HEK293 (cell line): Measurements from ENCODE around the gene LGALS13.
A peak's percentile ranks its signal among the peaks of the same experiment; 100 is the strongest.

Experiments
- CTCF ChIA-PET: fragments of 350-600 bp; formaldehyde crosslinking; extraction: SDS; loops from one replicate; lab custom pipeline; 2021; ENCODE audit warnings: antibody characterized with exemption; lab: Yijun Ruan, JAX
- POLR2A ChIA-PET: fragments of 300-600 bp; formaldehyde crosslinking; extraction: SDS; loops from one replicate; lab custom pipeline; 2020; ENCODE audit warnings: antibody characterized with exemption, inconsistent platforms; lab: Yijun Ruan, JAX
- H3K27ac ChIP-seq: fragments of 200-500 bp; sonication (Bioruptor generic); 2 replicates; pipeline ENCODE4 v1.5.1; 2014; ENCODE audit warnings: low read depth, low read length, control low read depth, inconsistent platforms; ENCODE audit errors: extremely low read depth
- H3K36me3 ChIP-seq, 2 experiments: fragments of 200-500 bp in 1 of 2; sonication (Bioruptor generic) in 1 of 2; 1 replicate in 1 of 2; 2 replicates in 1 of 2; pipeline ENCODE4 v1.5.1; 2014 to 2017; ENCODE audit warnings: inconsistent platforms in 2 of 2, low read length in 2 of 2; ENCODE audit not compliant: control insufficient read depth in 2 of 2, insufficient read depth in 1 of 2
- H3K4me1 ChIP-seq: fragments of 200-500 bp; sonication (Bioruptor generic); 2 replicates; pipeline ENCODE4 v1.5.1; 2014; ENCODE audit warnings: mild to moderate bottlenecking, low read length, inconsistent platforms; ENCODE audit not compliant: control insufficient read depth, insufficient read depth
- H3K4me3 ChIP-seq: 2 replicates; pipeline ENCODE4 v1.5.1; 2011; ENCODE audit warnings: low read depth, mild to moderate bottlenecking, control low read depth, low read length, moderate library complexity
- H3K9me3 ChIP-seq: fragments of 200-500 bp; sonication (Bioruptor generic); 2 replicates; pipeline ENCODE4 v1.5.1; 2014; ENCODE audit warnings: low read depth, low read length, inconsistent platforms; ENCODE audit not compliant: control insufficient read depth, insufficient read depth
- BCL11A ChIP-seq: fragments of 450-650 bp; formaldehyde crosslinking; IDR thresholded peaks from 2 replicates; pipeline ENCODE4 v1.5.1; 2016; ENCODE audit warnings: low read depth, missing biosample characterization, missing genetic modification characterization
- GLIS2 ChIP-seq: fragments of 450-650 bp; formaldehyde crosslinking; IDR thresholded peaks from 2 replicates; pipeline ENCODE4 v1.5.1; 2016; ENCODE audit warnings: missing biosample characterization, missing genetic modification characterization
- KLF16 ChIP-seq: fragments of 450-650 bp; formaldehyde crosslinking; IDR thresholded peaks from 2 replicates; pipeline ENCODE4 v1.5.1; 2017; ENCODE audit warnings: missing biosample characterization, missing genetic modification characterization
- KLF8 ChIP-seq: fragments of 450-650 bp; formaldehyde crosslinking; IDR thresholded peaks from 2 replicates; pipeline ENCODE4 v1.5.1; 2016; ENCODE audit warnings: missing biosample characterization, missing genetic modification characterization
- MEIS1 ChIP-seq: sonication (generic); formaldehyde crosslinking; IDR thresholded peaks from 2 replicates; pipeline ENCODE4 v1.8.1; 2022; ENCODE audit warnings: missing genetic modification reagents, mild to moderate bottlenecking, borderline replicate concordance
- SCRT2 ChIP-seq: fragments of 450-650 bp; formaldehyde crosslinking; IDR thresholded peaks from 2 replicates; pipeline ENCODE4 v1.5.1; 2016; ENCODE audit warnings: missing biosample characterization, missing genetic modification characterization
- ZBTB1 ChIP-seq: fragments of 450-650 bp; formaldehyde crosslinking; IDR thresholded peaks from 2 replicates; pipeline ENCODE4 v1.5.1; 2016; ENCODE audit warnings: missing biosample characterization, missing genetic modification characterization
- ZFP37 ChIP-seq: fragments of 450-650 bp; formaldehyde crosslinking; IDR thresholded peaks from 2 replicates; pipeline ENCODE4 v1.5.1; 2016; ENCODE audit warnings: missing biosample characterization, missing genetic modification characterization
- ZNF146 ChIP-seq: fragments of 450-650 bp; formaldehyde crosslinking; IDR thresholded peaks from 2 replicates; pipeline ENCODE4 v1.5.1; 2016; ENCODE audit warnings: missing biosample characterization, missing genetic modification characterization
- ZNF19 ChIP-seq: fragments of 450-650 bp; formaldehyde crosslinking; IDR thresholded peaks from 2 replicates; pipeline ENCODE4; 2016; ENCODE audit warnings: missing biosample characterization, missing genetic modification characterization, low read depth
- ZNF223 ChIP-seq: fragments of 450-650 bp; formaldehyde crosslinking; IDR thresholded peaks from 2 replicates; pipeline ENCODE4 v1.5.1; 2016; ENCODE audit warnings: missing biosample characterization, missing genetic modification characterization
- ZNF239 ChIP-seq: fragments of 450-650 bp; formaldehyde crosslinking; IDR thresholded peaks from 2 replicates; pipeline ENCODE4 v1.5.1; 2016; ENCODE audit warnings: missing biosample characterization, missing genetic modification characterization
- ZNF549 ChIP-seq: fragments of 450-650 bp; IDR thresholded peaks from 2 replicates; pipeline ENCODE4 v1.5.1; 2018; ENCODE audit warnings: missing biosample characterization, missing genetic modification characterization, mild to moderate bottlenecking, inconsistent platforms, moderate library complexity
- ZNF555 ChIP-seq: fragments of 450-650 bp; formaldehyde crosslinking; conservative IDR thresholded peaks from 2 replicates; pipeline ENCODE4 v1.5.1; 2017; ENCODE audit warnings: missing biosample characterization, mild to moderate bottlenecking, missing genetic modification characterization, inconsistent platforms
- ZNF654 ChIP-seq: fragments of 450-650 bp; formaldehyde crosslinking; IDR thresholded peaks from 2 replicates; pipeline ENCODE4 v1.5.1; 2016; ENCODE audit warnings: low read depth, missing biosample characterization, missing genetic modification characterization
- ZNF658 ChIP-seq: fragments of 450-650 bp; formaldehyde crosslinking; IDR thresholded peaks from 2 replicates; pipeline ENCODE4; 2016; ENCODE audit warnings: missing biosample characterization, missing genetic modification characterization
- ZNF76 ChIP-seq: fragments of 450-650 bp; formaldehyde crosslinking; IDR thresholded peaks from 2 replicates; pipeline ENCODE4; 2016; ENCODE audit warnings: low read depth, missing biosample characterization, missing genetic modification characterization, borderline replicate concordance
- ZNF843 ChIP-seq: fragments of 450-650 bp; formaldehyde crosslinking; IDR thresholded peaks from 2 replicates; pipeline ENCODE4 v1.5.1; 2016; ENCODE audit warnings: missing biosample characterization, missing genetic modification characterization
- ZSCAN23 ChIP-seq: fragments of 450-650 bp; formaldehyde crosslinking; IDR thresholded peaks from 2 replicates; pipeline ENCODE4 v1.5.1; 2016; ENCODE audit warnings: missing biosample characterization, missing genetic modification characterization
- TF ChIP-seq, protein P1 (sequence below): fragments of 450-650 bp; formaldehyde crosslinking; IDR thresholded peaks from 2 replicates; pipeline ENCODE4 v1.5.1; 2017; ENCODE audit warnings: missing biosample characterization, missing genetic modification characterization
- TF ChIP-seq, protein P2 (sequence below): fragments of 450-650 bp; formaldehyde crosslinking; IDR thresholded peaks from 2 replicates; pipeline ENCODE4 v1.5.1; 2017; ENCODE audit warnings: missing biosample characterization, missing genetic modification characterization
- TF ChIP-seq, protein P3 (sequence below): fragments of 450-650 bp; formaldehyde crosslinking; IDR thresholded peaks from 2 replicates; pipeline ENCODE4 v1.5.1; 2016; ENCODE audit warnings: missing biosample characterization, missing genetic modification characterization
- TF ChIP-seq, protein P4 (sequence below): fragments of 450-650 bp; formaldehyde crosslinking; IDR thresholded peaks from 2 replicates; pipeline ENCODE4 v1.5.1; 2016; ENCODE audit warnings: missing biosample characterization, missing genetic modification characterization
- TF ChIP-seq, protein P5 (sequence below): fragments of 450-650 bp; formaldehyde crosslinking; IDR thresholded peaks from 2 replicates; pipeline ENCODE4 v1.5.1; 2016; ENCODE audit warnings: missing biosample characterization, missing genetic modification characterization
- TF ChIP-seq, protein P6 (sequence below): fragments of 450-650 bp; formaldehyde crosslinking; IDR thresholded peaks from 2 replicates; pipeline ENCODE4 v1.5.1; 2016; ENCODE audit warnings: missing biosample characterization, missing genetic modification characterization, low read depth

LGALS13 gene

DNA sequence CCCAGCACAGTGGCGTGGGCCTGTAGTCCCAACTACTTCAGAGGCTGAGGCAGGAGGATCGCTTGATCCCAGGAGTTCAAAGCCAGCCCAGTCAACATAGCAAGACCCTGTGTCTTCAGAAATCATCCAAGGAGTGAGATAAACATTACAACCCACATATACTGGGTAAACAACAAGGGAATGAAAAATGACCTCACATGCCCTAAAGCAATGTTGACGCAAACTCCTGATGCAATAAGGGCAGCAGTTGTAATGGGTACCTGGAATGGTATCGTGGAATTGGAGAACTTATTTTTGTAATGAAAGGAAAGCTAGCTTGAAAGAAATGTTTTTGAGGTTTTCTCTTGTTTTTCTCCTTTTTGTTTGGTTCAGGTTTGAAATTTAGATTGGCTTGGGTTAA lies 28.9 kb downstream of the LGALS13 start (continued):
- TF ChIP-seq ZSCAN23 (tag by site-specific recombination) (no peak), ZNF843 (tag by site-specific recombination) (no peak), KLF16 (tag by site-specific recombination) (peak; percentile 66), ZNF76 (tag by site-specific recombination) (0 out of 2 replicates have a peak, but pooled peaks have one; percentile 20), ZNF146 (tag by site-specific recombination) (no peak), ZNF555 (no peak), GLIS2 (tag by site-specific recombination) (no peak), ZNF658 (no peak), MEIS1 (CRISPR knock-in tag) (no peak), ZNF549 (tag by site-specific recombination) (no peak), ZNF19 (tag by site-specific recombination) (no peak), BCL11A (tag by site-specific recombination) (0 out of 2 replicates have a peak, but pooled peaks have one; percentile 65)
- TF ChIP-seq, protein P1, sequence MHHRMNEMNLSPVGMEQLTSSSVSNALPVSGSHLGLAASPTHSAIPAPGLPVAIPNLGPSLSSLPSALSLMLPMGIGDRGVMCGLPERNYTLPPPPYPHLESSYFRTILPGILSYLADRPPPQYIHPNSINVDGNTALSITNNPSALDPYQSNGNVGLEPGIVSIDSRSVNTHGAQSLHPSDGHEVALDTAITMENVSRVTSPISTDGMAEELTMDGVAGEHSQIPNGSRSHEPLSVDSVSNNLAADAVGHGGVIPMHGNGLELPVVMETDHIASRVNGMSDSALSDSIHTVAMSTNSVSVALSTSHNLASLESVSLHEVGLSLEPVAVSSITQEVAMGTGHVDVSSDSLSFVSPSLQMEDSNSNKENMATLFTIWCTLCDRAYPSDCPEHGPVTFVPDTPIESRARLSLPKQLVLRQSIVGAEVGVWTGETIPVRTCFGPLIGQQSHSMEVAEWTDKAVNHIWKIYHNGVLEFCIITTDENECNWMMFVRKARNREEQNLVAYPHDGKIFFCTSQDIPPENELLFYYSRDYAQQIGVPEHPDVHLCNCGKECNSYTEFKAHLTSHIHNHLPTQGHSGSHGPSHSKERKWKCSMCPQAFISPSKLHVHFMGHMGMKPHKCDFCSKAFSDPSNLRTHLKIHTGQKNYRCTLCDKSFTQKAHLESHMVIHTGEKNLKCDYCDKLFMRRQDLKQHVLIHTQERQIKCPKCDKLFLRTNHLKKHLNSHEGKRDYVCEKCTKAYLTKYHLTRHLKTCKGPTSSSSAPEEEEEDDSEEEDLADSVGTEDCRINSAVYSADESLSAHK (tag by site-specific recombination), result no peak
- TF ChIP-seq, protein P2, sequence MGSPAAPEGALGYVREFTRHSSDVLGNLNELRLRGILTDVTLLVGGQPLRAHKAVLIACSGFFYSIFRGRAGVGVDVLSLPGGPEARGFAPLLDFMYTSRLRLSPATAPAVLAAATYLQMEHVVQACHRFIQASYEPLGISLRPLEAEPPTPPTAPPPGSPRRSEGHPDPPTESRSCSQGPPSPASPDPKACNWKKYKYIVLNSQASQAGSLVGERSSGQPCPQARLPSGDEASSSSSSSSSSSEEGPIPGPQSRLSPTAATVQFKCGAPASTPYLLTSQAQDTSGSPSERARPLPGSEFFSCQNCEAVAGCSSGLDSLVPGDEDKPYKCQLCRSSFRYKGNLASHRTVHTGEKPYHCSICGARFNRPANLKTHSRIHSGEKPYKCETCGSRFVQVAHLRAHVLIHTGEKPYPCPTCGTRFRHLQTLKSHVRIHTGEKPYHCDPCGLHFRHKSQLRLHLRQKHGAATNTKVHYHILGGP (tag by site-specific recombination), result peak; percentile 75
- TF ChIP-seq, protein P3, sequence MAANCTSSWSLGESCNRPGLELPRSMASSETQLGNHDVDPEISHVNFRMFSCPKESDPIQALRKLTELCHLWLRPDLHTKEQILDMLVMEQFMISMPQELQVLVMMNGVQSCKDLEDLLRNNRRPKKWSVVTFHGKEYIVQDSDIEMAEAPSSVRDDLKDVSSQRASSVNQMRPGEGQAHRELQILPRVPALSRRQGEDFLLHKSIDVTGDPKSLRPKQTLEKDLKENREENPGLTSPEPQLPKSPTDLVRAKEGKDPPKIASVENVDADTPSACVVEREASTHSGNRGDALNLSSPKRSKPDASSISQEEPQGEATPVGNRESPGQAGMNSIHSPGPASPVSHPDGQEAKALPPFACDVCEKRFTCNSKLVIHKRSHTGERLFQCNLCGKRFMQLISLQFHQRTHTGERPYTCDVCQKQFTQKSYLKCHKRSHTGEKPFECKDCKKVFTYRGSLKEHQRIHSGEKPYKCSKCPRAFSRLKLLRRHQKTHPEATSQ (tag by site-specific recombination), result no peak
- TF ChIP-seq, protein P4, sequence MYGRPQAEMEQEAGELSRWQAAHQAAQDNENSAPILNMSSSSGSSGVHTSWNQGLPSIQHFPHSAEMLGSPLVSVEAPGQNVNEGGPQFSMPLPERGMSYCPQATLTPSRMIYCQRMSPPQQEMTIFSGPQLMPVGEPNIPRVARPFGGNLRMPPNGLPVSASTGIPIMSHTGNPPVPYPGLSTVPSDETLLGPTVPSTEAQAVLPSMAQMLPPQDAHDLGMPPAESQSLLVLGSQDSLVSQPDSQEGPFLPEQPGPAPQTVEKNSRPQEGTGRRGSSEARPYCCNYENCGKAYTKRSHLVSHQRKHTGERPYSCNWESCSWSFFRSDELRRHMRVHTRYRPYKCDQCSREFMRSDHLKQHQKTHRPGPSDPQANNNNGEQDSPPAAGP, result no peak

DNA sequence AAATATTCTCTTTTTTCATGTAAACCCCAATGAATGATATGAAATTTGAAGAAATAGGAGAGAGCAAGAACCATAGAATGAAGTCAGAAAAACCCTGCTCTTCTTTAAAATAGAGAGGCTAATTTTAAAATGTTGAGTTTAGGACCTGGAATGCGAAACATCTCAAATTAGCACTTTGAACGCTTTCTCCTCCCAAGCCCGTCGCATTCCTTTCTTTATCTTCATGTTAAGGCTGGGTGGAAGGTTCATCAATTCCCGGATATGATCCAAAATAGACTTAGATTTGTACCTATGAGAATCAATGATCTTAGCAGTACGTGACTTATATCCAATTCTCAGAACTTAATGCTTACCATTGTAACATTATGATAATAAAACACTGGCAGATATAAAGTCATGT lies 29.3 kb downstream of the LGALS13 start:
- H3K9me3 ChIP-seq, result peaks cover 8% of the 10 kb centered on the region; the same call in 1 of the 2 replicates
- POLR2A ChIA-PET, result no interaction called here
- CTCF ChIA-PET, result no interaction called here
- no peak overlapping the region for H3K27ac ChIP-seq
- 0 out of 2 replicates have a peak, but pooled peaks cover 2% of the 10 kb centered on the region for H3K4me1 ChIP-seq
- TF ChIP-seq ZNF239 (tag by site-specific recombination) (no peak), ZNF223 (tag by site-specific recombination) (no peak), ZFP37 (no peak), SCRT2 (tag by site-specific recombination) (no peak), ZNF654 (tag by site-specific recombination) (no peak), KLF8 (tag by site-specific recombination) (no peak), ZNF658 (no peak), ZBTB1 (tag by site-specific recombination) (no peak)
- TF ChIP-seq, protein P5, sequence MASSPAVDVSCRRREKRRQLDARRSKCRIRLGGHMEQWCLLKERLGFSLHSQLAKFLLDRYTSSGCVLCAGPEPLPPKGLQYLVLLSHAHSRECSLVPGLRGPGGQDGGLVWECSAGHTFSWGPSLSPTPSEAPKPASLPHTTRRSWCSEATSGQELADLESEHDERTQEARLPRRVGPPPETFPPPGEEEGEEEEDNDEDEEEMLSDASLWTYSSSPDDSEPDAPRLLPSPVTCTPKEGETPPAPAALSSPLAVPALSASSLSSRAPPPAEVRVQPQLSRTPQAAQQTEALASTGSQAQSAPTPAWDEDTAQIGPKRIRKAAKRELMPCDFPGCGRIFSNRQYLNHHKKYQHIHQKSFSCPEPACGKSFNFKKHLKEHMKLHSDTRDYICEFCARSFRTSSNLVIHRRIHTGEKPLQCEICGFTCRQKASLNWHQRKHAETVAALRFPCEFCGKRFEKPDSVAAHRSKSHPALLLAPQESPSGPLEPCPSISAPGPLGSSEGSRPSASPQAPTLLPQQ (tag by site-specific recombination), result no peak
- TF ChIP-seq, protein P6, sequence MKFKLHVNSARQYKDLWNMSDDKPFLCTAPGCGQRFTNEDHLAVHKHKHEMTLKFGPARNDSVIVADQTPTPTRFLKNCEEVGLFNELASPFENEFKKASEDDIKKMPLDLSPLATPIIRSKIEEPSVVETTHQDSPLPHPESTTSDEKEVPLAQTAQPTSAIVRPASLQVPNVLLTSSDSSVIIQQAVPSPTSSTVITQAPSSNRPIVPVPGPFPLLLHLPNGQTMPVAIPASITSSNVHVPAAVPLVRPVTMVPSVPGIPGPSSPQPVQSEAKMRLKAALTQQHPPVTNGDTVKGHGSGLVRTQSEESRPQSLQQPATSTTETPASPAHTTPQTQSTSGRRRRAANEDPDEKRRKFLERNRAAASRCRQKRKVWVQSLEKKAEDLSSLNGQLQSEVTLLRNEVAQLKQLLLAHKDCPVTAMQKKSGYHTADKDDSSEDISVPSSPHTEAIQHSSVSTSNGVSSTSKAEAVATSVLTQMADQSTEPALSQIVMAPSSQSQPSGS (tag by site-specific recombination), result no peak
- TF ChIP-seq, all 188 proteins: peak for 0
- Histone ChIP-seq H3K36me3 (no peaks in the 10 kb centered on the region), H3K4me3 (no peak overlapping the region)
